ENCODE data around the gene OLFM2. TPM values are rescaled to one million over a fixed set of nuclear protein-coding genes. Genes with fewer than 3 reads are reported as not detected.

The OLFM2 gene
- total RNA-seq, 1 experiment from 2014 or later: 75.6 TPM

GRCh38 chr19:9912551-9913236, 23.6 kb downstream of the OLFM2 start:
- H3K18ac ChIP-seq (ENCODE audit: insufficient read length, low read depth, low read length): no peak overlapping the region
- no peak overlapping the region for H3K9ac ChIP-seq (ENCODE audit: extremely low read depth, insufficient read length, low read length)
- H3K79me1 ChIP-seq (ENCODE audit: insufficient read depth, low read depth, low read length, poor library complexity, severe bottlenecking): peaks cover 3% of the 10 kb centered on the region
- DNase-seq: no peak
- H3K36me3 Mint-ChIP-seq (ENCODE audit: insufficient read depth in 1 of 3, low read depth in 3 of 3): peaks cover 2 to 8% (median 4%) of the 10 kb centered on the region in 3 experiments; a peak in 6 of 7 replicates
- no peak overlapping the region for H2BK5ac ChIP-seq (ENCODE audit: insufficient read length, low read length)
- no peaks in the 10 kb centered on the region; the same call in 1 of the 2 replicates for H3K79me2 ChIP-seq (ENCODE audit: insufficient read depth, low read length)
- H3K4me2 ChIP-seq (ENCODE audit: insufficient read depth, insufficient read length, low read length): peak overlapping the region; percentile 64
- H4K20me1 ChIP-seq (ENCODE audit: control insufficient read depth, insufficient read depth, insufficient read length): peaks cover 2% of the 10 kb centered on the region
- H3K4me1 ChIP-seq (ENCODE audit: insufficient read depth, low read length): no peaks in the 10 kb centered on the region; the same call in 1 of the 2 replicates
- H3K9me3 Mint-ChIP-seq: no peaks in the 10 kb centered on the region; a peak in 1 of 5 replicates
- no peaks in the 10 kb centered on the region for H3K9me3 ChIP-seq (ENCODE audit: control insufficient read depth, low read depth, low read length)
- H2BK20ac ChIP-seq (ENCODE audit: low read depth, low read length, poor library complexity, severe bottlenecking): no peak overlapping the region
- no peak overlapping the region for H3K4ac ChIP-seq (ENCODE audit: low read depth, low read length)
- peaks cover 15 to 20% of the 10 kb centered on the region in 2 experiments for H3K4me1 Mint-ChIP-seq
- no peak for TF ChIP-seq CTCF (conservative IDR thresholded peaks at IDR 0.05)
- no peak overlapping the region for H4K8ac ChIP-seq (replicated peaks; ENCODE audit: insufficient read length, low read depth, low read length)
- H2AK5ac ChIP-seq (ENCODE audit: insufficient read length, low read length): no peak overlapping the region
- no peaks in the 10 kb centered on the region for H3K27me3 ChIP-seq (ENCODE audit: insufficient read depth, low read length)
- H4K91ac ChIP-seq (ENCODE audit: insufficient read length, low read depth, low read length): no peak overlapping the region
- H3K14ac ChIP-seq (ENCODE audit: insufficient read depth, low read length): no peak overlapping the region
- no CpG with 5 or more reads among the region's 24 CpGs for WGBS (ENCODE audit: extremely low coverage, insufficient read length, low lambda C conversion rate)
- H4K5ac ChIP-seq (ENCODE audit: insufficient read length, low read depth, low read length): no peak overlapping the region
- no peak overlapping the region for H2BK12ac ChIP-seq (ENCODE audit: insufficient read length, low read depth, low read length)
- no peak overlapping the region for H2BK15ac ChIP-seq (ENCODE audit: low read depth, low read length)
- H3K27ac ChIP-seq (ENCODE audit: insufficient read length, low read depth, low read length): no peak overlapping the region
- no peak overlapping the region for H3K23ac ChIP-seq (ENCODE audit: insufficient read length, low read depth, low read length)
- H3K23me2 ChIP-seq (ENCODE audit: insufficient read length, low read depth, low read length, poor library complexity, severe bottlenecking): peaks cover 11% of the 10 kb centered on the region
- no peak overlapping the region for H3K56ac ChIP-seq (ENCODE audit: insufficient read length, low read depth, low read length)
- no peak overlapping the region for H3K27ac Mint-ChIP-seq
- H2AFZ ChIP-seq (ENCODE audit: low read length): no peak overlapping the region
- no peak overlapping the region for H2BK120ac ChIP-seq (ENCODE audit: low read depth, low read length, poor library complexity, severe bottlenecking)
- no peak overlapping the region for H3T11ph ChIP-seq (ENCODE audit: low read length)
- H3K4me3 Mint-ChIP-seq: no peak overlapping the region; a peak in 1 of 5 replicates
- no peaks in the 10 kb centered on the region; the same call in 1 of the 2 replicates for H3K27me3 Mint-ChIP-seq (ENCODE audit: low read depth)
